GM10248 (cell line): ENCODE data around the gene GYS1.

ENCODE experiments used
- CTCF ChIA-PET: fragments of 300-600 bp; sonication (Branson Sonifier 250); formaldehyde crosslinking; extraction: SDS; loops from one replicate; lab custom pipeline; 2021; ENCODE audit warnings: antibody characterized with exemption; lab: Yijun Ruan, JAX
- POLR2A ChIA-PET: fragments of 350-650 bp; sonication (Branson Sonifier 250); formaldehyde crosslinking; extraction: SDS; loops from one replicate; lab custom pipeline; 2020; ENCODE audit warnings: antibody characterized with exemption; lab: Yijun Ruan, JAX
- DNase-seq: peaks from one replicate; pipeline ENCODE4 v3.0.0; 2012; ENCODE audit errors: extremely low spot score
- CTCF ChIP-seq: IDR thresholded peaks from 2 replicates; pipeline ENCODE4 v1.5.1; 2012; ENCODE audit warnings: mild to moderate bottlenecking, low read depth; ENCODE audit errors: extremely low read depth, missing control alignments, control extremely low read depth

Gene GYS1

GRCh38 chr19:48961051-48961649 is 32.0 kb downstream of the GYS1 start:
- TF ChIP-seq CTCF, result no peak
- ChIA-PET POLR2A (interaction anchor here (0.6 to 1.4 kb wide), 2 partner anchors 61 to 80 kb away, joined by 5 read pairs; partner anchors contain the start of gene NUCB1), CTCF (interaction anchor here (1.5 to 2.2 kb wide), 2 partner anchors 9 to 32 kb away, joined by 3 to 7 read pairs; partner anchors contain the start of genes GYS1 and RUVBL2)
- no peak for DNase-seq

- ChIA-PET POLR2A (interaction anchor here (0.7 to 1.2 kb wide), 3 partner anchors 9 to 80 kb away, joined by 4 to 8 read pairs (median 5); no protein-coding TSS in a partner anchor), CTCF (interaction anchor here (1.1 to 2.2 kb wide), 2 partner anchors 11 to 34 kb away, joined by 4 to 7 read pairs; partner anchors contain the start of genes GYS1 and RUVBL2)
- DNase-seq, result no peak
- TF ChIP-seq CTCF, result no peak
Observed at GRCh38 chr19:48959341-48960239, 33.5 kb downstream of the GYS1 start.

- no peak for TF ChIP-seq CTCF
- DNase-seq, result no peak
- ChIA-PET CTCF (interaction anchor here (1.1 to 1.3 kb wide), 2 partner anchors 25 to 72 kb away, joined by 3 to 5 read pairs; no protein-coding TSS in a partner anchor), POLR2A (interaction anchor here (1.2 kb wide), 1 partner anchor 77 kb away, joined by 5 read pairs; no protein-coding TSS in a partner anchor)
Observed at GRCh38 chr19:48958006-48958405, 35.1 kb downstream of the GYS1 start.

GRCh38 chr19:48955308-48955958 is 37.7 kb downstream of the GYS1 start:
- POLR2A ChIA-PET, result interaction anchor here (0.6 to 3.9 kb wide), 4 partner anchors 10 to 867 kb away, joined by 3 to 14 read pairs (median 8); partner anchors contain the start of gene FTL

GRCh38 chr19:48954595-48955307 is 38.4 kb downstream of the GYS1 start, which contains the start of gene BAX:
Gene BAX (plus strand): TSS chr19:48954875. CDS start chr19:48954929, 54 bp downstream.
- peak; percentile 98 for DNase-seq
- ChIA-PET CTCF (interaction anchor here (1.1 to 2.1 kb wide), 2 partner anchors 16 to 45 kb away, joined by 3 to 11 read pairs; no protein-coding TSS in a partner anchor), POLR2A (interaction anchor here (0.6 to 3.9 kb wide), 7 partner anchors 9 to 79 kb away, joined by 3 to 14 read pairs (median 3); partner anchors contain the start of gene FTL)
- no peak for TF ChIP-seq CTCF

More at GRCh38 chr19:48955308-48955958, 37.7 kb downstream of the GYS1 start:
- no peak for DNase-seq
- CTCF ChIA-PET, result interaction anchor here (2.1 kb wide), 1 partner anchor 16 kb away, joined by 11 read pairs; no protein-coding TSS in a partner anchor
- no peak for TF ChIP-seq CTCF
